GM21737 (cell line): ENCODE results near the gene PADI2.
"Not testable (repeated sequence)": the region's sequence is repeated elsewhere in the genome, so short reads cannot be mapped to it uniquely, and the experiment has no call there.

Experiments used
- ATAC-seq: cut with Tn5 transposase; IDR thresholded peaks from one replicate; pipeline ENCODE4 v1.9.1; 2021; ENCODE audit warnings: mild to moderate bottlenecking, moderate library complexity; ENCODE audit not compliant: unreplicated experiment

Gene PADI2

DNA sequence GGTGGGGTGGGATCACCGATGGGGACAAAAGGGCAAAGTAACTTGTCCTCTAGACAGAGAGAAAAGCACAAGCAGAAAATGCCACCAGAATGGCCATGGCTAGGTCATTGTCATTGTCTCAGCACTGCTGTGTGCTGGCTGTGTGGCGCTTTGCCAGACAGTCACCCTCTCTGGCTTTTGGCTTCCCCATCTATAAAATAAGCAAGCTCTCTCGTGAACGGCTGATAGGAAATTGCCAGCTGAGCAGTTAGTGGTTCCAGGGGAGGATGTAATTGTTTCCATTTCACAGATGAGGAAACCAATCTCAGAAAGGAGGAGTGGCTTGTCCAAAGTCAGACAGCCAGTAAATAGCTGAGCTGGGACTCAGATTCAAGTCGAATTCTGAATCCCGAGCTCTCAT is 32.5 kb downstream of the PADI2 start:
- ATAC-seq: no peak

DNA sequence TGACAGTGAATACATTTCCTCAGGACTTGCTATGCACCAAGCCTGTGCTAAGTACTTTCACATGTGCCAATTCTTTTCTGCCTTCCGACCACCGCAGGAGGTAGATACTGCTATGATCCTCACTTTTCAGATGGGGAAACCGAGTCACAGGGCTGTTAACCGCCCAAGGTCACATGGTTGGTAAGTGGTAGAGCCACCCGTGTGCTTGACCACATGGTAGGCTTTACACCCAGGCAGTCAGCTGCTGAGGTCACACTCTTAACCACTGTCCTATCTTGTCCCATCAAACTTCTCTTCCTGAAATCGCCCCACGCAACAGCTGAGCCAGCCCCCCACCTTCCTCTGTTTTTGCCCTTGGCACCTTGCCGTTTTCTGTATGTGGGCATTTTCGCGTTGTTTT is 34.5 kb downstream of the PADI2 start:
- ATAC-seq: no peak

DNA sequence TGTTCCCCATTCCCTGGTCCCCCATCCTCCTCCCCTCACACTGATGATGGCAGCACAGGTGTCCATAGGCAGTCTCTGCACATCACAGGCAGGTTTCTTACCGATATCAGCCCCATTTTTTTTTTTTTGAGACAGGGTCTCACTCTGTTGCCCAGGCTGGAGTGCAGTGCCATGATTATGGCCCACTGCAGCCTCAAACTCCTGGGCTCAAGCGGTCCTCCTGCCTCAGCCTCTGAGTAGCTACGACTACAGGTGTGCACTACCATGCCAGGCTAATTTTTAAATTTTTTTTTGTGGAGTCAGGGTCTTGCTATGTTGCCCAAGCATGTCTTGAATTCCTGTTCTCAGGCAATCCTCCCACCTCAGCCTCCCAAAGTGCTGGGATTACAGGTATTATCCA is 36.5 kb downstream of the PADI2 start:
- no peak for ATAC-seq

DNA sequence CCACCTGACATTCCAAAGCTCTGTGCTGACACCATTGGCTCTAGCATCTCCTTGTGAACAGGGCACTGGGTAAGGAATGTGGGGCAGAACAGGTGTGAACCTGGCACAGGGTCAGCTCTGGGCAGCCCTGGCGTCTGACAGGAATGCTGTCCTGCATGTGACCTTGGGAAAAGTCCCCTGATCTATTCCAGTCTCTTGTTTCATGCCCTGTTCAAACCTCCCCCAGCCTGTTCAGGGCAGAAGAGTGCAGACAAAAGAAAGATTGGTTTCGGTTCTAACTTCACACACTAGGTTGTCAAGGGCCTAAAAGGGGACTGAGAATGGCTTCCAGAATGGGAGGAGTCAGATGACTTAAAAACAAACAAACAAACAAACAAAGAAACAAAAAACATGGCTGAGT is 37.8 kb downstream of the PADI2 start:
- ATAC-seq: no peak

DNA sequence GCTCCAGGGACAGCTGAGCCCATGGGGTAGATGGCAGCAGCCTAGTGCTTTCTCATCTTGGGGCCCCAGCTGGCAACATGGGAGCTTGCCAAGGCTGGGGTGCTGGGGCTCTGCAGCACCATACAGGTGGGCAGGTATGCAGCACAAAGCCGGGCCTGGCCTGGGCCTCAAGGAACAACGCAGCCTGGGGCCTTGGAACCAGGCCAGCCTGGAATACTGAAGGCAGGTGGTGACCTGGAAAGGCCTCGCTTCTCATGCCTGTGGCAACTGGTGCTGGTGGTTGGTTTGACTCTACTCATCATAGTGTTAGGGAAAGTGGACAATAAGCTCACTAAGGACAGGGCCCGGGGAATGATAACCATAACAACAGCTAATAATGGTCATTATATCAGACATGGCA is 38.4 kb downstream of the PADI2 start:
- ATAC-seq: no peak

DNA sequence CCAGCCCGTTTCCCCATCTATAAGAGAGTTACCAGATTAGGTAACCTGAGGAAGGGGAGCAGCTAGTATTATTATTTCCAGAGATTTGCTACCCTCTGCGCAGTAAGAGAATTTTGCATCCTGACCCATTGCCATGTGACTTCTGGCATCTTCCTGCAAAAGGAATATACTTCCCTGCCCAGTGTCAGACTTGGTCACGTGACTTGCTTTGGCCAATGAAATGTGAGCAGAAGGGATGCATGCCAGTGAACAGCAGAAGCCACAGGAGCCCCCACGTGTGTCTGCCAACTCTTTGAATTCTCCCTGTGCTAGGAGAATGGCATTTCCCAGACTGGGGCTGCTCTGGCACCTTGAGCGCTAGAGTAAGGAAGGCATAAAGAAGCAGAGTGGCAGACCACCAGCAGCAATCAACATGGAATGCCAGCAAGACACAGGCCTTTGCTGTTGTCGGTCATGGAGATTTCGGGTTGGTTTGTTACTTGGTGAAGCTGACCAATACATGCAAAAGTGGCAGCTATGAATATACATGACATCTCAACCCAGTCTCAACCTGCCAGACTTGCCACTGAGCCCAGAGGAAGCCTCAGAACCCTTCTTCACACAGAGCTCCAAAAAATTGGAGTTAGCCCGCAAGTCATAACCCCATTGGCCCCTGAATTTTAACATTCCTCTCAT is 39.0 kb downstream of the PADI2 start:
- ATAC-seq: no peak

DNA sequence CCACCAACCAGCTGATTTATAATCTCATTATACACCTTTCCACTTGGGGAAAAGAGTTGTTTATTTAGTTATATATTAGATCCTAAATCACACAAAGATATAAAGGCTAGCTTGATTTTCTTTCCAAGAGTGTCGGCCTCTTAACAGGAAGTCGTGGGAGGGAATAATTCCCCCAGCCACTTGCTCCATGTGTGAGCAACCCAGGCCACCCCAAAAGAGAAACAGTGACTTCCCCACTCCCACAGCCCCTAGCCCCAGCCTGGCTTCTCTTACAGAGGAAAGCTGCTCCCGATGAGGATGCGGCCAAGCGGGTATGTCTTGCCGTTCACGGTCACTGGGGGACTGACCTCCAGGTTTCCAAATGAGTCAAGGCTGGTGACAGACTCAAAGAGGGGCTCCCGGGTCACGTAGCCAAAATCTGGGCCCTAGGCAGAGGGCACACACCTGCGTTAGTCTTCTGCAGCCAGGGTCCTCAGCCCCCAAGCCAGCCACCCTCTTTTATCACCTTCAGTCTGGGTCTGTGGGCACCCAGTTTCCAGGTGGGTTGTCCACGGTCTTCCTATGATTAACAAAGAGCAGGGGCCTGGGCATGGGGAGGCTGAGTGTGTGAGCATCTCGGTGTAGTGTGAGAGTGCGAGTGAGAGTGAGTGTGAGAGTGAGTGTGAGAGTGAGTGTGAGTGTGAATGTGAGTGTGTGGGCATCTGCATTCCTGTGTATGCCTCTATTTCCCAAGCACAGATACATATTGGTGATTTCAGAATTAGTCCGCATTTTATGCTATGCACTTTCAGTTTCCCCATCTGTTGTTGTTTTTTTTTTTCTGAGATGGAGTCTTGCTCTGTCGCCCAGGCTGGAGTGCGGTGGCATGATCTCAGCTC is 40.0 kb downstream of the PADI2 start:
- ATAC-seq: no peak

DNA sequence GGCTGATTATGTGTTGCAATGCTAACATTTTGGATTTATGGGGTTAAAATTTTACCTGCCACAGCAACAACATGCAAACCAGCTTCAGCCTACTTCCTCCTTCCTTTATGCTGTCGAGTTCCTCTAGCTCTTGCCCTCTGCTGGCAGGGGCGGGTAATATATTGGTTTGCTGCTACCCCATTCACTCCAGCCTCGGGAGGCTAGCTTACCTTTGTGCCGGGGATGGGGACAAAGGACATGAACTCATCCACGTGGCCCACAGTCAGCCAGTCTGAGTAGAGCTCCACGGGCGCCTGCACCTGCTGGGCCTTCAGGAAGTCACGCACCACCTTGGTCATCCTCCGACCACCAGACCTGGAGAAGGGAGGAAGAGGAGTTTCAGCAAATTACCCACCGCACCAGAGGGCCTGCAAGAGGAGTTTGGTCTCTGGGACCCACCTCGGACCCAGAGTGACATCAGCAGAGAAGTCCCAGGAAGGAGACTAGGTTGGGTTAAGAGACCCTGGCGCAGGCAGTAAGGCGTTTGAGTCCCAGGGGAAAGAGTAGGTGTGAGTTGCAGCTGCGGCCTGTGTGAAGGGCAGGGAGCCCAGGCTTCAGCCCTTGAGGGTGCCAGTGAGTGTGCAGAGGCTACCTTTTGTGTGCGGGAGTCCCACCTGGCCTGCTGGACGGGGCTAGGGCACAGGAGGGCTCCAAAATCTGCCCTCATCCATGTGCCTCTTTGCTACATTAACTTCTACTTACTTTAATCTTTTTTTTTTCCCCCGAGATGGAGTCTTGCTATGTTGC is 43.6 kb downstream of the PADI2 start:
- ATAC-seq: no peak

DNA sequence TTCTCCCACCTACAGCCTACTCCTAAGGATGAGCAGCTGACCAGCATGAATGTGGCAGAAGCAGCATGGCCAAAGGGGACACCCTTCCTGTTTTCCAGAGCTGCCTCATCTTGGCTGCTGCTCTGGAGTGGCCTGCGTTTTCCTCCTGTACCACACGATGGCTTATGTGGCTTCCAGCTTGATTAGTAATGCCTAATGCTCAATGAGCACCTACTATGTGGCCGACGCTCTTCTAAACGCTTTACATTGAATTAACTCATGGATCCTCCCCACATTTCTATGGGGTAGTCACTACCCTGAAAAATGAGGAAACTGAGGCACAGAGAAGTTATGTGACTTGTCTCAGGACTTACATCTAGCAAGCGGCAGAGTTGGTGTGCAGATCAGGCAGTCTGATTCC is 47.5 kb downstream of the PADI2 start:
- ATAC-seq: no peak

DNA sequence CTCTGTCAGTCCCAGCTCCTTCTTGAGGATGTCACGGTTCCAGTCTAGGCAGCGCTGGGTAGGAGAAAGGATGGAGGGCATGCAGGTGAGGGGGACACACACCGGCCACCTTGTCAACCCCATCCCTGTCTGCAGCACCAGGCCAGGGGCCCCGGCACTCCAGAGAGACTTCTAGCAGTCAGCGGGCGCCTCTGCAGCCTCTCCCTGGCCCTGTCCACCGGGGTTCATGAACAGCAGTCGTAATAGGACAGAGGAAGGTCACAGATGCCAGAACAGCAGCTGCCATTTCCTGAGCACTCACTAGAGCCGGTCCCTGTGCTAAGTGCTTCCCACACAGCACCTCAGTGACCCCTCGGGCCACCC is 49.1 kb downstream of the PADI2 start:
- no peak for ATAC-seq

DNA sequence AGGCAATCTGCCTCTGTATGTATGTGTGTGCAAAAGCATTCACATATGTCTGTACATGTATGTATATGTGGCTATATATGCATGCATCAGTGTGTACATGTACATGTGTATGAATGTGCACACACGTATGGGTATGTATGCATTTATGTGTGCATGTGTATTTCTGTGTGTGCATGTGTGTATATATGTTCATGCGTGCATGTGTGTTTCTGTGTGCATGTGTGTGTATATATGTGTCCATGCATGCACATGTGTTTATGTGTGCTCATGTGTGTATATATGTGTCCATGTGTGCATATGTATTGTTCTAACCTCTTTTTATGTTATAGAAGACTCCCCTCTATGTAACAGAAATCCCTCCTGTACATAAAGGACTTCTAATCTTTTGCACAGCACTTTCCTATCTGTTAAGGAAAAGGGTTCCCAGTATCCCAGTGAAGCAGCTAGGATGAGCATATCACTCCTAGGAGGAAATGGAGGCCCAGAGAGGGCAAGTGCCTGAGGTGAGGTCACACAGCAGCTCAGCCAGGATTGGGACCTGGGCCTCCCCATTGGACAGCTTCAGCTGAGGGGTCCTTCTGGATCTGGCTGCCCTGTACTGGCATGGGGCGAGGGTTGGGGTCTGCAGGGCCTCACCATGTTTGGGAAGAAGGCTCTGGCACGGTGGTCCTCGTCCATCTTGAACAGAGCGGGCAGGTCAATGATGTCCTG is 49.6 kb downstream of the PADI2 start:
- ATAC-seq: no peak

DNA sequence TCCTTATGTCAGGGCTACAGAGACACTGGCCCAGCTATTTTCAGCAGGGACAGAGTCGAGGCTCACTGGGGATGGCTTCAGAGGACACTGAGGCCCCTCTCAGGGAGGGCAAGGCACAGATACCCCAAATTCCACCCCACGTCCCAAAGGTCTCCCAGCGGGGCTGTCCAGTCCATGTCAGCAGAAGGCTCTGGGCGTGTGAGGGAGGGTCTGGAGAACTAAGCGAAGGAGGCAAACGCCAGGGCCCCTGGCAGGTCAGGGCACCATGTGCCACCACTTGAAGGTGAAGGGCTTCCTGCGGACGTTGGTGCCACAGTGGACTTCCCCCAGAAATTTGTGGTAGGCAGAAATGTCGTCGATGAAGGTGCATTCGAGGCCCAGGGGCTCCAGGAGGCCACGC is 50.5 kb downstream of the PADI2 start:
- no peak for ATAC-seq

DNA sequence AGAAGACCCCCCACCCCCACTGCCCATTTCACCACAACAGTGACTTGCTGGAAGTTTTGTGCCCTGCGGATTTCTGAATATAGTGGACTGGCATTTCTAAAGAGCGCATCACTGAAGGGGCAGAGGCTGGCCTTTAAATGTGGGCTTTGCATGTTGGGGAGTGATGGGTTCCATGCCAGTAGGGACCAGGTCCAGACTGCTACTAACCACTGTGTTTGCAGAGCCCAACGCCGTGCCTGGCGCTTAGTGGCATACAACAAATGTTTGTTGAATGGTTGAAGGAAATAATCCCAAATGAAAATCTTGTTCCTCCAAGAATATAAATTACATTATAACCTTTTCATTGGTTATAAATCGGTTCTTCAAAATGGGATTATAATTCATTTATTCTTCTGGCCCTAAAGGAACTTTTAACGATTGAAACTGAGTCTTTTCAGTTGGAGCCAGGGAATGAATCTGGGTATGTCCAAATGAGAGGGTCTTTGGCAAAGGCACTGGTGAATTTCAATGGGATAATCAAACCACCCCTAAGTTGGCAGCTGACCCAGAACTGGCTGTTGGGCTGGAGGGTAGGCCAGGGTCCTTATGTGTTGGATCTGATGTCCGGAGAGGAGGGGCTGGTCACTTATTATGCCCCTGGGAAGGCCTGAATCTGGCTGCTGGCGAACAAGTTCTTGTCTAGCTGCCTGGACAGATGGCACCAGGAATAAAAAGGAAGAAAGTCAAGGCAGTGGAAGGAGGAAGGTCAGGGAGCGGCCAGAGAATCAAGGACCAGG is 51.6 kb downstream of the PADI2 start:
- no peak for ATAC-seq

DNA sequence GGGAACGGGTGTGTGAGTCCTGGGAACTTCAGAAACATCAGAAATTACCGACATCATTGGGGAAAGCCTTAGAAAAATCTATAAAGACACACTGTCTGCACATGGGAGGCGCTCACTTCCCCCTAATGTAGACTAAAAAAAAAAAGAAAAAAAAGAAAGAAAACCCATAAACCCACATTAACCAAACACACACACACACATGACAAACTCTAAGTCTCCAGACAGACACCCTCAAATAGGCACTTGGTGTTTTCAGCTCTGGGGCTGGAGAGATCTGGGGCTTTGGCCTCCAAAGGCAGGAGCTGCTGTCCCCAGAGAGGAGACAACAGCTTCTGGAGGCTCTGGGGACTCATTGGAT is 52.2 kb downstream of the PADI2 start:
- ATAC-seq: no peak

DNA sequence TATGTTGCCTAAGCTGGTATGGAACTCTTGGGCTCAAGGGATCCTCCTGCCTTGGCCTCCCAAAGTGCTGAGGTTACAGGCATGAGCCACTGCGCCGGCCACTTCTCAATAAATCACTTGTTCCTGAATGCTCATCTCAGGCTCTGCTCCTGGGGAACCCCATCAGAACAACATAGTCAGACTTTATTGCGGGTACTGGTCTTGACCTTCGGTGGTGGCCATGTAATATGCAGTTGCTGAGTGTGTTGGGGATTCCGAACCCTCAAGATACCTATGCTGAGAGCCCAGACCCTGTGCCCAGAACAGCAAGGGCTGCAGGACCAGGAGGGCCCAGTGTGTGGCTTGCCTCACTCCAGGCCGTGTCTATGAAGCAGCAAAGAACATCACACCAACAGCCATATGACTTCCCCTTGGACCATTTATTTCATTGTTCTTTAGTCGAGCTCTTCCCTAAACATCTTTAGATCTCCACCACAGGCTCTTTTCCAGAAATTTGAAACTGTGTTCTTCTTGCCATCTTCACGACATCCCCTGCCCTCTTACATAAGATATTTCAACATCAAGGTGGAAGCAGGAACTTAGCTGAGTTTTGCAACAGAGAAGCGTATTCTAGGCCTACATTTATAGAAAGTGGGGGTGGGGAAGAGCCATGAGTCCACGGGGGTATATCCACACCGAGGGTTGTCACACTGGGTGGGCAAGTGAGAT is 52.7 kb downstream of the PADI2 start:
- no peak for ATAC-seq

DNA sequence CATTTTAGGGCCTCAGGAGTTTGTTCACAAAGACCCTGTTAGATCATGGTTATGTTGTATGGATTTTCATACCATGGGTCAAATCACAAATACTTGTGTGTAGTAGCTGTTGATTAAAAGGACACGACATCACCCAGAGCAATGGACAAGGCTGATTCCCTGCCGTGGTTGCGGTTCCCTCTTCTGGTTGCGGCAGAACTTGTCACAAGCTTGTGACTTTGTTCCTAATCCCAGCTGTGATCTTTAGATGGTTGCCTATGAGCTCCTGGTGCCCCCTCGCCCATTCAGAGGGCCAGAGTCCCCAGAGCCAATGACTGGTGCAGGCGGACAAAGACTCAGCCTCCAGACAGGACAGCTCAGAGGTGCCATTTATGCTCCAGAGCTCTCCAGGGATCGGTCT is 53.6 kb downstream of the PADI2 start:
- ATAC-seq: no peak

DNA sequence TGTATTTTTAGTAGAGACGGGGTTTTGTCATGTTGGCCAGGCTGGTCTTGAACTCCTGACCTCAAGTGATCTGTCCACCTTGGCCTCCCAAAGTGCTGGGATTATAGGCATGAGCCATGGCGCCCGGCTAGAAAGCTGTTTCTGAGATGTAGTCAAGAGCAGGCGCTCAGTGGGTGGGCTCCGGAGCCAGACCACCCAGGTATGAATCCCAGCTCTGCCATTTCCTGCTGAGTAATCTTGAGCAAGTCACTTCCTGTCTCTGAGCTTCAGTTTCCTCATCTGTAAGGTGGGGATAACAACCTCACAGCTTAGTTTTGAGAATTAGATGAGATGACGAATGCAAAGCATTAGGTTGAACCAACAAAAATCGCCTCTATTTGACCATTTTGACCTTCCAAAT is 56.5 kb downstream of the PADI2 start:
- not testable (repeated sequence) for ATAC-seq

DNA sequence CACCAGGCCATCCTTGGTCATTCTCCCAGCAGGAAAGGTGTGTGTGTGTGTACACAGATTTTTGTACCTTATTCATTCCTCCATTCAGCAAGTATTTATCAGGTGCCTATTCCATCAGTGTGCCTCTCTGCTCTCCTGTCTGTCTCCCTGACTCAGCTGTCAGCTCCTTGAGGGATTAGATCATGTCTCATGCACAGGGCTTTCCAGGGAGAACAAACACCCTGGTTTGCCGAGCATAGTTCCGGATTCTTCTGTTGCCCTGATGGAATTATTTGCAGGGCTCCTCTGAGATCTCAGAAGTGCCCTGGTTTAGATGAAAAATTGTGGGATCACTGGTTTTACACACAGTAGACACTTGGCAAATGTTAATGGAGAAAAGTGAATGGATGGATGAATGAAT is 57.4 kb downstream of the PADI2 start:
- no peak for ATAC-seq

DNA sequence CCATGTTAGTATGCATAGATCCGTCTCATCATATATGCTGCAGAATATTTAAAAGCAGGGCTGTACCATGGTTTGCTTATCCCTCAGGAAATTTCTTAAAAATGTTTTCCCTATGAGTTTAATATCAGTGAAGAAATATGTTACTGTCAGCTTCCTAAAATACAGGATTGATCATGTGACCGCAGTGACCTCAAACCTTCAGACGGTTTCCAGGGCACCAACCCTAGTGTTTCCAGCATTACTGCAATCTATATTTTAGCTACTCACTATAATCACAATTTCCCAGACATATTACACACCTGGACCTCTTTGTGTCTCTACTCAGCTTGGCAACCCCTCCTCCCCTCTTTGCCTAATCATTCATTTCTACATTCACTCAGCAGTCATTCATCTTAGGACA is 57.8 kb downstream of the PADI2 start:
- no peak for ATAC-seq

DNA sequence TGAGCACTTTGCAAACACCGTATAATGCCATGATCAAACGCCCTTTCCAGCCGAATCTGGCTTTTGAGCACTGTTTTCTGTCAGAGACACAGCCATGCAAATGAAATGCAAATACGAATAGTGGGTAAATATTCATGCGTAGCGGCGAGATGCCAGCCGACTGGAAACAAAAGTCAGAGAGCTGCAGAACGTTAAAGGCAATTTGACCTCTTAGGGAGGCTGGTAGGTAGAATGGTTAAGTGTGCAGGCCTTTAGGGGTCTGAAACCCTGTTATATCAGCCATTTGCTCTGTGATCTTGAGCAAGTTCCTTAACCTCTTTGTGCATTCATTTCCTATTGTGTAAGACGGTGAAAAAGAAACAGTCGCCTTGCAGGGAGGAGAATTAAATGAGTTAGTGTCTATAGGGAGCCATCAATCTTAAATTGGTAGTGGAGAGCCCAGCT is 58.9 kb downstream of the PADI2 start:
- ATAC-seq: no peak
